Suppressor macrophage treated with lipopolysaccharide for 1 hour (primary cell): ENCODE measurements around the gene OSBPL5.

Experiments
- DNase-seq, 3 donors: peaks; one replicate each; pipeline ENCODE4 v3.0.0-alpha.2; 2020 to 2022

OSBPL5 gene, protein sequence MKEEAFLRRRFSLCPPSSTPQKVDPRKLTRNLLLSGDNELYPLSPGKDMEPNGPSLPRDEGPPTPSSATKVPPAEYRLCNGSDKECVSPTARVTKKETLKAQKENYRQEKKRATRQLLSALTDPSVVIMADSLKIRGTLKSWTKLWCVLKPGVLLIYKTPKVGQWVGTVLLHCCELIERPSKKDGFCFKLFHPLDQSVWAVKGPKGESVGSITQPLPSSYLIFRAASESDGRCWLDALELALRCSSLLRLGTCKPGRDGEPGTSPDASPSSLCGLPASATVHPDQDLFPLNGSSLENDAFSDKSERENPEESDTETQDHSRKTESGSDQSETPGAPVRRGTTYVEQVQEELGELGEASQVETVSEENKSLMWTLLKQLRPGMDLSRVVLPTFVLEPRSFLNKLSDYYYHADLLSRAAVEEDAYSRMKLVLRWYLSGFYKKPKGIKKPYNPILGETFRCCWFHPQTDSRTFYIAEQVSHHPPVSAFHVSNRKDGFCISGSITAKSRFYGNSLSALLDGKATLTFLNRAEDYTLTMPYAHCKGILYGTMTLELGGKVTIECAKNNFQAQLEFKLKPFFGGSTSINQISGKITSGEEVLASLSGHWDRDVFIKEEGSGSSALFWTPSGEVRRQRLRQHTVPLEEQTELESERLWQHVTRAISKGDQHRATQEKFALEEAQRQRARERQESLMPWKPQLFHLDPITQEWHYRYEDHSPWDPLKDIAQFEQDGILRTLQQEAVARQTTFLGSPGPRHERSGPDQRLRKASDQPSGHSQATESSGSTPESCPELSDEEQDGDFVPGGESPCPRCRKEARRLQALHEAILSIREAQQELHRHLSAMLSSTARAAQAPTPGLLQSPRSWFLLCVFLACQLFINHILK

DNA sequence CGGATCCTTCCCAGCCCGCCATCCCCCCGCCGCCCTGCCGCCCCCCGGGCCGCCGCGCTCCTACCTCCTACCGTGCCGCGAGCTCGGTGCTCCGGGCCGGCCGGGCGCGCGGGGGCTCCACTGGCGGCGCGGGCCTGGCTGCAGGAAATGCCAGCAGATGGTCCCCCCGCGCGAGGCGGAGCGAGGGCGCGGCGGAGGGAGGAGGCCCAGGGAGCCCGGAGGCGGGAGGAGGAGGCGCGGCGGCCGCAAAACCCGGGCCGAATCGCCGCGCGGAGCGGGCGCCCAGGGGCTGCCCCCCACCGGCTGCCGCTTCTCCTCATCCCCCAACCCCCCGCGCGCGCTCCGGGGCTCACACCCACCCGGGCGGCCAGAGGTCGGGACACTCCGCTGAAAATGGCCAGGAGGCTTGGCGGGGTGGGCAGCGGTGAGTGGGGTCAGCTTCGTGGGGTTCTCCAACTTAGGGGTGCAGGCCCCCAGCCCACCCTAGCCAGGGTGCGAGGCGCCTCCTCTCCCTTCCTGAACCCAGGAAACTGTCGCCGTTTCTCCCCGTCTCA is at the start of gene OSBPL5:
Gene OSBPL5 (minus strand): TSS at position 159 of the 554 bp plus-strand sequence. CDS start 36,162 bp downstream, outside the sequence.
- peak; percentile 71 to 90 (median 81) for DNase-seq

DNA sequence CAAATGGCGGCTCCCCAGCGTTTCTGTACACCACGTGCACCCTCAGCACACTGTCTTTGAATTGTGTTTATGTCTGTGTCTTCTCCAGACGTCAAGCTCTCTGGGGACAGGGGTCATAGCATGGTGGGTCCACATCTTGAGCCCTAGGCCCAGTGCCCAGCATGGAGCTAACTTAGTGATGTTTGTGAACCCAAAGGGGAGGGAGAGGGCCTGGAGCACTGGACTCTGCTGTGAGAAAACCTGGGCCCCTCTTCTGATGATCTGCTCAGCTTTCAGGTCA is 49.2 kb upstream of the OSBPL5 start:
- no peak for DNase-seq

DNA sequence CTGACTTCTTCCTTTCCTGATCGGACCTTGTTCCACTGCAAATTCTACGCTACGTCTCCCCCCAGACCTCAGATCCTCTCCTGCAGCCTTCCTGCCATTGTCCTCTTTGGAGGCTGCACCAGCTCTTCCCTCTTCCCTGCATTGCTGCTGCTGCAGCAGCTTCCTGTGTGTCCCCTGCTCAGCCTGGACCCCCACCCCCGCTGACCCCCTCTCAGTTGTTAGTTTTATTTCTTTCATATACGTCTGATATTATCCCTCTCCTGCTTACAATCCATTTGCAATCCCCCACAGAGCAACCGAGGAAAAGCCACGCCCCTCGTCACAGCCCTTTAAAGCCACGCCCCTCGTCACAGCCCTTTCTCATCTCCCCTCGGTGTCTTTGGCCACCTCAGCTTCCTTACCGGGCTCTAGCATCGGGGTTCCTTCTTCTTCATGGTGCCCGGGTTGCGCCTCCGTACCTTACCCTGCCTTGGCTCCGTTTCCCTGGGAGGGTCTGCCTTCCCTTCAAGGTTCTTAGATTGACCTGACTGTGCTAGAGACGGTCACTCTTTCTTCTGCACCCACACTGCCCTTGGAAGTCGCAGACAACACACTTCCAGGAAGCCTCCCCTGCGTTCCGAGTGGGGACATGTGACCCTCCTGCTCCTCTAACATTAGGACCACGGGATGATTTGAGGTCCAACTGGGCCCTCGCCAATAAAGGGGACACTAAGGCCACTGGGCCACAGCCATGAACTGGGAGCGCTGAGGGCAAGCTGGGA is 48.7 kb upstream of the OSBPL5 start:
- no peak for DNase-seq

DNA sequence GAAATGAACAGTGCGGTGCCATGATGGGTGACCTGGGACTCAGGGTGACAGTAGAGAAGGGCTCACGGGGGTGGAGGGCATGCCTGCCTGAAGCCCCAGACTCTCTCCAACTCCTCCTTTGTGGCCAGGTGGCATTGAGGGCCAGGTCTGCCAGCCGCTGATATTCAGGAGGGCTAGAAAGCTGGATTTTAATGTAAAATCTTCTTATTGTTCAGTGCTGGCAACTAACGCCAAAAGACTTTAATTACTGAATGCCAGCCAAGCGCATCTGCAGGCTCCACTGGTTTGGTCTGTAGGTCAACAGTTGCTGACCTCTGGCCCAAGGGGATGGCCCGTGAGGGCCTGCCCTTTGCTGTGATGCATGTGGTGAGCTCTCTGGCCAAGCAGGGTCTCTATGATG is 43.2 kb upstream of the OSBPL5 start:
- DNase-seq = no peak

DNA sequence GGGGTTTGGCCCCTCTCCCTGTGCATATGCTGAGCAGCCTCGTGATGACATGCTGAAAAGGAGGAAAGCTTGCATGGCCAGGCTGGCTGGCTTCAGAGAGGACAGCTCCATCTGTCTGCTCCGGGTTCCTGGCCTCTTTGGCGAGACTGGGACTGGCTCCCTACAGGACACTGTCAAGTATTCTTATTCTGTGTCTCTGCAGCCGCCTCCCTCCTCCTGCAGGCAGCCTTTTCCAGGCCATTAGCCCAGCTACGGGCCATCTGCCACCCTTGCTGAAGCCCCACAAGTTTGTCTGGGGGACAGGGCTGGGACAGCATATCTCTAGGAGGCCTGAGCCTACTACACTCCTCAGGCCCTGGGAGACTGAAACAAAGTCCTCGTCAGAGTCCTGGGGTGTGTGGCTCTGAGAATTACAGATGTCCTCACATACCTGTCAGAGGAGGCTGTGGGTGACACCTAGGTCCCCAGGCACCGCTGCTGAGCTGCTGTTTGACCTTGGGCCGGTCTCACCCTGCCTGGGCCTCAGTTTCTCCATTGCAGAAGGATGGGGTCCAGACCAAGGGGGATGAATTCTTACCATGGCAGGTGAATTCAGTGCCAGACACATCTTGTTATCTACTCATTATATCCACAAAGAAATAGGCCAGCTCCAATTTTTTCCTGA is 42.5 kb upstream of the OSBPL5 start:
- DNase-seq = no peak

DNA sequence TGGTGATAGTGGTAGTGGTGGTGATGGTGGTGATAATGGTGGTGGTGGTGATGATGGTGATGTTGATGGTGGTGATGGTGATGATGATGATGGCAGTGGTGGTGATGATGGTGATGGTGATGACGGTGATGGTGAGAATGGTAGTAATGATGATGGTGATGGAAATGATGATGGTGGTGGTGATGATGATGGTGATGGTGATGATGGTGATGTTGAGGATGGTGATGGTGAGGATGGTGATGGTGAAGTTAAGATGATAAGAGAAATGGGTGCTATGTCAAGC is 41.8 kb upstream of the OSBPL5 start:
- DNase-seq = no peak

DNA sequence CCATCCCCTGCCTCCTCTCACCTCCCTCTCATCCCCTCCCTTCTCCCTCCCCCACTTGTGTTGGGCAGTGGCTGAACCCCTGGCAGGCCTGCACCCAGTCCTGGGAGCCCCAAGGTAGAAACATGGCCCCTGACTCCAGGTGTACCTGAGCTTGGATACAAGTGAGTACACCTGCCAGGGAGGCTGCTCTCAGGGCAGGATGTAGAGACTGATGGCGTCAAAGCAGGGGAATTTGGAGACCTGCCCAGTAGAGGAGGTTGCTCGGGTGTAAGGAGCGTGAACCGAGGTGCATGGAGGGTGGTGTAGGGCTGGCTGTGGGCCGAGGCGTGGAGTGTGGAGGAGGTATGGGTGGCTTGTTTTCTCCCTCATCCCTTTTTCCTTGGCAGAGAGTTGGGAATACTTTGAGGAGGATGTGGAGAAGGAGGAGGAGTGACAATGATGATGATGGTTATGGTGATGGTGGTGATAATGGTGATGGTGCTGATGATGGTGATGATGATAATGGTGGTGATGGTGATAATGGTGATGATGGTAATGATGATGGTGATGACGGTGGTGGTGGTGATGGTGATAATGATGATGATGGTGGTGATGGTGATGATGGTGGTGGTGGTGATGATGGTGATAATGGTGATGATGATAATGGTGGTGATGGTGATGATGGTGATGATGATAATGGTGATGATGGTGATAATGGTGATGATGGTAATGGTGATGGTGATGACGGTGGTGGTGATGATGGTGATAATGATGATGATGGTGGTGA is 41.2 kb upstream of the OSBPL5 start:
- DNase-seq = no peak

DNA sequence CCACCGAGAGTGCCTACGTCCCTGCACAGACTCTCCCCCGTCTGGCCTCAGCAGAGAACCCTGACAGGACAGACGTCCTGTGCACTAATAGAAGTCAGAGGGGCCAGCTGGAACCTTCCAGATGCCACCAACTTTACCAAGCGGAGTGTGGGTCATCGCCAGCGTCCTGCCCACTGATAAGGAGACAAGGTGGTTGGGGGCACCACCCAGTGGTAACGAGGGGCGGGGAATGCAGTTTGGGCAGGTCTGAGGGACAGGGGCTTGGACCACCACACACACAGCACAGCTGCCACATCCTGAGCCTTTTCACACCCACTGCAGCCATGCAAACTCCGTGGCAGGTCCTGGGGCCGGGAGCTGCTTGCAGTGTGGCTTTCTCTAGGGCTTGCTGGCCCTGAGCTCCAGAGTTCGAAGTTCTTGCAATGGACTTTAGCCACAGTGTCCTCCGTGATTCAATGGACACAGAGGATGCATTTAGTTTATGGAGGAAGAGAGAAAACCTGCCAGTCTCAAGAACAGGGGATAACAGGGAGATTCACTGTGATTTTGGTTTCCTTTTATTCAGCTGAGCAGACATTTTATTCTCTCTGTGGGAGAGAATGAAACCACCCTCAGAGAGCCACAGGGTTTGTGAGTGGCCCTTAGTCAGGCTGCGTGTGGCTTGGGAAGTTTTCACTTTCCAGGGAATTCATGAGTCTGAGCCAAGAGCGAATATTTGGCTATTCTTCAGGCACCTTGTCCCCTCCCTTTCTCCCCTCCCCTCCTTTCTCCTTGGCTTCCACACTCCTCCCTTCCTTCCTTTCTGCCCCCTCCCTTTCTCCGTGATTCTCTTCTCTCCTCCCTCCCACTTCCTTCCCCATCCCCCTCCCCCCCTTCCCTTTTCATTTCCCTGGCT is 40.4 kb upstream of the OSBPL5 start:
- peak; percentile 25 to 33 (median 27) for DNase-seq

DNA sequence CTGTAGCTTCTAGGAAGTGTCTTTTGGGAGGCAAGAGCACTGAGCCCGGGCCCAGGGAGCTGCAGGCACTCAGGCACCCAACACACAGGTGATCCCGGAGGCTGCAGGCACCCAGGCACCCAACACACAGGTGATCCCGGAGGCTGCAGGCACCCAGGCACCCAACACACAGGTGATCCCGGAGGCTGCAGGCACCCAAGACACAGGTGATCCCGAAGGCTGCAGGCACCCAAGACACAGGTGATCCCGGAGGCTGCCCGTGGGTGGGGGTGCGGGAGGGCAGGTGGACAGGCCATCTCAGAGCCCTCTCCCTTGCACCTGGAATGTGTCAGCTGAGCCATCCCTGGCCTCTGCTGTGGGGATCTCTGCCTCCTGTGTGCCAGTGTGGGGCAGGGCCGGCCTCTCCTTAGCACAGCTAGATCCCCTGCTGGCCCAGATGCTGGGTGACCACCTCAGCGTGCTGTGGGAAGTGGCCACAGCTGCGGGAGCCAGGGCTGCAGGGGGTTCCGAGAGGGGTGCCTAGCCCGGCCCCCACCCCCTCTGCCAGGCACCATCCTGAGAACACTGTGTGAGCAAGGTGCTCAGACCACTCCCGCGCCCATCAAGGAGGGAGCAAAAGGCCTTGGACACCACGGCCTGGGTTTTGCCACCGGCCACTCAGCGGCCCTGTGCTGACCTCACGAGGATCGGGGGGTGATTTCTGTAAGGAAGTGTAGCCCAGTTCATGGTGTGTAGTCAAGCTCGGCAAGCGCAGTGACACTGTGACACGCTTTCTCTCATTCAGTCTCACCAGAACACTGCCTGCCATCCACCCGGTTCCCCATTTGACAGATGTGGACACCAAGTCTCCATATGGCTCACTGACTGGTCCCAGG is 39.3 kb upstream of the OSBPL5 start:
- no peak for DNase-seq

DNA sequence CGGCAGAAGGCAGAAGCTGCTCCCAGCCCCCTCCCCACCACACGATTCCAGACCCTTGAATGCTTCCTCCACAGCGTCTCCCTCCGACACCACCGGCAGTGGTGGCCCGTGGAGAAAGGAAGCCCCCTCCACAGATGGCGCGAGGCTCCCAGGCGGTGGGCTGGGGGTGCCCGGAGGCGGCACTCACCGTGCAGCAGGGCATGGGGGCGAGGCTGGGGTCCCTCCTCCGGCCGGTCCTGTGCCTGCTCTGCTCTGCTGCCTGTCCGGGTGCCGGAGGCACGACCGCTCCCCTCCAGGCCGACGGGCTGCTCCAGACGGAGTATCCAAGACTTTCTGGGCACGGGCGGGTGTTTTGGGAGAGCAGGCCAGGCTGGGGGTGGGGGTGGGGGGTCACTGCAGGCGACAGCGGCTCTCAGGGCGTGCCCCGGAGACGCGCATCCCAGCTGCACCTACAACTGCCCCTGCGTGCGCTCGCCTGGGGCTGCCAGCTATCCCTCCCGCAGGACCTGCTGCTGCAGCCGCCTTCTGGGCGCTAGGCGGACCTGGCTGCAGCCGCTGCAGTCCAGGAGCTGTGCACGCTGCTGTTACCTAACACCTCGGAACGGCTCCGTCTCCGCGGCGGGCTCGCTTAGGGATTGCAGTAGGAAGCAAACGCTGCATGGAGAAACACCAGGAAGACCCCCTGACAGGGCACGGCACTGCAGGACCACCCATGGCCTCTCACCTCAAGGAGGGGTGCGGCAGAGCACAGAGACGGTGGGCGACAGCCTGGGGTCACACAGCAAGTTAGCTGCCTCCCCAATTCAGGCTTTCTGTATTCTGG is 38.3 kb upstream of the OSBPL5 start:
- DNase-seq = no peak

DNA sequence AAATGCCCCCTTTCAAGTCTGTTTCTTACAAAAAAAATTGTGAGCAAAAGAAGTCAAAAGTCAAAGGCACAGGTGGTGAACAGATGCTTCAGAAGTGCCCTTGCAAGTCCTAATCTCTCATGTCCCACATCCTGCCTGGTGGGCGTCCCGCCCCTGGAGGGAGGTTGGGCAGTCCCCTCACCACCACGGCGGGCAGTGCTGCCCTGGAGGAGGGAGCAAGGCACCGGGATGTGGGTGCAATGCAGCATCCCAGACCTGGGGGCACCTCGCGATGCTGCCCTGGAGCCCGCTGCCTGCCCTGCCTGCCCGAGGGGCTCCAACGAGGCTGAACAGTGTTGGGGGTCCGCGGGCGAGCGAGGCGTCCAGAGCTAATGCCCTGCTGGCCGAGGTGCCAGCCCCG is 37.6 kb upstream of the OSBPL5 start:
- no peak for DNase-seq

DNA sequence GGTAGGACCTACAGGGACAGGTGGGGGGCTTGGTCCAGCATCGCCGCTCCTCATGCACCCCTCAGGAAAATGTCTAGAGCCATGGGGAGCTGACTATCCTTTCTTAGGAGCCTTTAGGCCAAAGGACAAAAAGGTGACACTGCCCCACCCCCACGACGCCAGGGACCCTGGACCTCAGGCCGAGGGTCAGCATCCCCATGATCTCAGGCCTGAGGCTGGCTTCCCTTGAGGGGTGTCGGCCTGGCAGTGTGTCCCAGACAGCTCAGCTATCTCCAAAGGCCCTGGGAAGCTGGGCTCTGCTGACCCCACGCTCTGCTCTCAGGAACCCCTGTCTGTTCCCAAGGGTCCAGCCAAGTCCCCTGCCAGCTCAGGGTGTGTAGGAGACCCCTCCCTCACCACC is 37.2 kb upstream of the OSBPL5 start:
- DNase-seq = no peak

DNA sequence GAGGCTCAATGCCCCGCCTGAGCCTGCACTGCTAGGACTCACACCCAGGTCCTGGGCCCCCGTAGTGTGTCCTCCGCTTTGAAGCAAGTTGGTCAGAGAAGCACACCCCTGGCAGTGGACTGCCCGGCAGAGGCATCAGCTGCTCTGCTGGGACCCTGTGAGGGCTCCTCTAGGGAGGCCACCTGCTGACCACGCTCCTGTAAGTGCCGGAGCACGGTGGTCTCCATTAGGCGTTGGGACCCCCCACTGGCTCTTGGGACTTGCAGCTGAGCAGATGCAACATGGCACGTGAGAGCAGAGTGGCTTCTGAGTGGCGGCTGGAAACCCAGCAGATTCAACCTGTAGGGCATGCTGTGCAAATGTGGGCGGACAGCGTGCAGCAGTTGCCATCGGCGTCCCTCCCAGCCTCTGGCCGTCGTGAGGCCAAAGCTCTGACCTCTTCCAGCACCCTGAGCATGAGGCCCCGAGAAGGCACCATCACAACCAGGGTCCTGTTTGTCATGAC is 36.6 kb upstream of the OSBPL5 start:
- DNase-seq = no peak

DNA sequence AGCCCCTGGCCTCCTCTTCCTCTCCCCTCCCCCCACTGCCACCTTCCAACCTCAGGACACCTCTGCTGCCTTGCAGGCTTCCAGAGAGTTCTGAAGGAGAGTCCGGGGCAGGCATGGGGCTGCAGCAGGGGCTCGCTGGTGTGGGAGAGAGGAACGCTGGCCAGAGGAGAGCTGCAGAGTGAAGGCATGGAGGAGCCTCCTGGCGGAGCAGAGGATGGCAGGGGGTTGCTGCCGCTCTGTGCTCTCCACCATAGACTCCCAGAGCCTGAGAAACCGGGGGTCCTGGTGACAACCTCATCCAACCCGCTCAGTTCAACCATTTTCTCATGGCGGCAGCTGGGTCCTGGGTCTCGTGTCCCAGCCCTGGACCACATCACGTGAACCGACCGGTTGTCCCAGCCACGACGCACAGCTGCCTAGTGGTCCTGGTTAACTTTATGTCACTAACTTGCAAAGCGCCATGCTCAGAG is 36.0 kb upstream of the OSBPL5 start:
- DNase-seq = no peak

DNA sequence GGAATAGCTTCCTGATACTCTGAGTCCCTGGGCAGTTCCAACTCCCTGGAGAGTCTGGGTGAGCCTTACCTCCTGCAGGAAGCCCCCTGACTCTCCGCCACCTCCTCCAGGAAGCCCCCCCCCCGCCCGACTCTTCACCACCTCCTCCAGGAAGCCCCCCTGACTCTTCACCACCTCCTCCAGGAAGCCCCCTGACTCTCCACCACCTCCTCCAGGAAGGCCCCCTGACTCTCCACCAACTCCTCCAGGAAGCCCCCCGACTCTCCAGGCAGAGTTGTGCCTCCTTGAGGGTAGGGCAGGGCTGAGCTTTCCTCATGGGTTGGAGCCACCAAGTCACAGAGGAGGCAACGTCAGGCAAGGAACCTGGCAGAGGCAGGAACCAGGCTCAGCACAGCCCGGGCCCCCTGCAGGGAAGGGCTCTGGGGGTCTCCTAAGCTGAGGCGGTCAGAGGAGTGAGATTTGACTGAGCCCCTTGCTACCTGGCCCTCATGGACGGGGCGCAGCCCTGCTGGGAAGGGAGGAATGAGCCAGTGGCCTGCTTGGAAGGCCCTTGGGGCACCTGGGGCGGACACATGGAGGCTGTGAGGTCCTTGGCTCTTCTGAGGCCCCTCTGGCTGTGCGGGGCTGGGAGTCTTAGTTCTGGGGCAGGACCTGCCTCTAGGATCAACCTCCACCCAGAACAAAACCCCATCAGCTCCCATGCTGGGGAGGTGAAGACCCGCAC is 35.4 kb upstream of the OSBPL5 start:
- DNase-seq = no peak

DNA sequence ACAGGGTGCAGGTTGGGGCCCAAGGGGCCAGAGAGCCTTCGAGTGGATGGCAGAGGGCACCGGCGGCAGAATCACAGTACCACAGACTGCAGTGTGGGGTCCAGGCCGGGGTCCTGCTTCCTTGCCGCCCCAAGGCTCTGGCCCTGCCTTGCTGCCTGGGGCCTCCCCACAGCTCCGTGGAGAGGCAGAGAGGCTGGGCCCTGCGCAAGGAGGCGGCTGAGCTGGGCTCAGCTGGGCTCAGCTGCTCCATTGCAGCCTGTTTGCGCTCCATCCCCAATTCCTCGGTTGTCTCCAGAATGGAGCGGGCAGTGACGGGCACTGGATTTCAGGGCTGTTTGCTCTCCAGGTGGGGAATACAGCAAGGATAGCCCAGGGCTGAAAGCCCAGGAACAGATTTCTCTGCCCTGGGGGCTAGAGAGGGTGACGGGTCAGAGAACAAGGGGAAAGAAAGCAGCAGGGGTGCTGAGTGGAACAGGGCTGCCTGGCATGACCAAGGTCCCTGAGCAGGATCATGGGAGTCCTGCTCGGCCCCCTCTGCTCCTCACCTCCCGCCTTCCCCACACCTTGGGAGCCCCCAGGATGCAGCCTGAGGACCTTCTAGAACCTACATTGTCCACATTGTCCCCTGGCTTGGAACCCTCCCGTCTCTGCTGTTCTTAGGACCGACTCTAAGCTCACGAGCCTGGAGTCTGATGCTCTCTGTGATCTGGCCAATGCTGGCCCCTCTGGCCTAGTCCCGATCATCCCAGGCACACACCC is 34.6 kb upstream of the OSBPL5 start:
- no peak for DNase-seq

DNA sequence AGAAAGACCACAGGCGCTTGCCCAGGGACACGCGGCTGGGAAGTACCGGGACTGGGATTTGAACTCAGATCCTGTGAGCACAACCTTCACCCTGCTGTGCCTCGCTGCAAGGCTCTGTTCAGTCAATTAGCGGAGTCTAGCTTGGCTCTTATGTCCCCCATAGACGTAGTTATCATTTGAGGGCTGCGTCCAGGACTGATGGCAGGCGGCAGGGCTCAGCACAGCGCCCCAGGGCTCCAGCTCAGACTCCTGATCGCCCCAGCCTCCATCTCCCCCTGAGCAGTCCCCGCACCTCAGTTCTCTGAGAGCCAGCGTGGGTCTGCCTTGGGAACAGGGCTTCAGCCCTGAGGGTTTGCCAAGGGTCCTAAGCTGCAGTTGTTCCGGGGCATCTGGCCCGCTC is 33.7 kb upstream of the OSBPL5 start:
- DNase-seq = no peak
